ENCODE measurements around the gene CKAP5. TPM values are rescaled to one million over a fixed set of nuclear protein-coding genes. Genes with fewer than 3 reads are reported as not detected.

The CKAP5 gene
- total RNA-seq, 1 experiment from 2014 or later: 190 TPM

- Mint-ChIP-seq H3K4me1 (peaks cover 6 to 8% of the 10 kb centered on the region in 2 experiments), H3K27me3 (ENCODE audit: low read depth) (no peaks in the 10 kb centered on the region; the same call in 1 of the 2 replicates), H3K9me3 (no peaks in the 10 kb centered on the region; a peak in 1 of 5 replicates), H3K4me3 (no peak overlapping the region), H3K36me3 (ENCODE audit: insufficient read depth in 1 of 3, low read depth in 3 of 3) (peaks cover 23 to 33% (median 31%) of the 10 kb centered on the region in 3 experiments; a peak in 6 of 7 replicates), H3K27ac (peak overlapping the region; percentile 8 to 68 (median 9); a peak in 2 of 7 replicates)
- TF ChIP-seq CTCF (conservative IDR thresholded peaks at IDR 0.05): no peak
- Histone ChIP-seq H3K27me3 (ENCODE audit: insufficient read depth, low read length) (no peaks in the 10 kb centered on the region), H3K4ac (ENCODE audit: low read depth, low read length) (no peak overlapping the region), H2BK120ac (ENCODE audit: low read depth, low read length, poor library complexity, severe bottlenecking) (no peak overlapping the region), H4K5ac (ENCODE audit: insufficient read length, low read depth, low read length) (no peak overlapping the region), H3K56ac (ENCODE audit: insufficient read length, low read depth, low read length) (no peak overlapping the region), H3K23ac (ENCODE audit: insufficient read length, low read depth, low read length) (no peak overlapping the region), H3K9me3 (ENCODE audit: control insufficient read depth, low read depth, low read length) (no peaks in the 10 kb centered on the region), H3K23me2 (ENCODE audit: insufficient read length, low read depth, low read length, poor library complexity, severe bottlenecking) (no peaks in the 10 kb centered on the region), H3K14ac (ENCODE audit: insufficient read depth, low read length) (no peak overlapping the region), H3K27ac (ENCODE audit: insufficient read length, low read depth, low read length) (no peak overlapping the region), H3K4me1 (ENCODE audit: insufficient read depth, low read length) (no peaks in the 10 kb centered on the region), H4K20me1 (ENCODE audit: control insufficient read depth, insufficient read depth, insufficient read length) (no peaks in the 10 kb centered on the region), H2BK20ac (ENCODE audit: low read depth, low read length, poor library complexity, severe bottlenecking) (no peak overlapping the region), H3K18ac (ENCODE audit: insufficient read length, low read depth, low read length) (no peak overlapping the region), H3K79me2 (ENCODE audit: insufficient read depth, low read length) (no peaks in the 10 kb centered on the region), H3T11ph (ENCODE audit: low read length) (no peak overlapping the region), H2AK5ac (ENCODE audit: insufficient read length, low read length) (no peak overlapping the region), H3K79me1 (ENCODE audit: insufficient read depth, low read depth, low read length, poor library complexity, severe bottlenecking) (no peaks in the 10 kb centered on the region), H4K8ac (replicated peaks; ENCODE audit: insufficient read length, low read depth, low read length) (no peak overlapping the region), H2BK15ac (ENCODE audit: low read depth, low read length) (no peak overlapping the region), H2BK5ac (ENCODE audit: insufficient read length, low read length) (no peak overlapping the region), H4K91ac (ENCODE audit: insufficient read length, low read depth, low read length) (no peak overlapping the region), H3K9ac (ENCODE audit: extremely low read depth, insufficient read length, low read length) (no peak overlapping the region), H2BK12ac (ENCODE audit: insufficient read length, low read depth, low read length) (no peak overlapping the region), H3K4me2 (ENCODE audit: insufficient read depth, insufficient read length, low read length) (no peak overlapping the region), H2AFZ (ENCODE audit: low read length) (no peak overlapping the region)
- no peak for DNase-seq
- WGBS (ENCODE audit: extremely low coverage, insufficient read length, low lambda C conversion rate): no CpG with 5 or more reads among the region's 6 CpGs
Observed at GRCh38 chr11:46738887-46739286, 107.2 kb downstream of the CKAP5 start.
